VCaP (cell line): ENCODE measurements around the gene MAEA.

Experiments used
- H3K27ac ChIP-seq: fragments of 450-650 bp; 2 replicates; pipeline ENCODE4 v1.5.1; 2017
- CTCF ChIP-seq: fragments of 450-650 bp; conservative IDR thresholded peaks from 2 replicates; pipeline ENCODE4 v1.5.1; 2017; ENCODE audit warnings: mild to moderate bottlenecking, moderate library complexity

Gene MAEA

GRCh38 chr4:1374706-1375045 is 85.0 kb downstream of the MAEA start:
- no peak for TF ChIP-seq CTCF
- H3K27ac ChIP-seq, result no peak overlapping the region

- no peak overlapping the region for H3K27ac ChIP-seq
- TF ChIP-seq CTCF, result no peak
These were observed 85.5 kb downstream of the MAEA start for GRCh38 chr4:1375051-1375721.

- no peak overlapping the region for H3K27ac ChIP-seq
- no peak for TF ChIP-seq CTCF
These were observed 86.2 kb downstream of the MAEA start for GRCh38 chr4:1375761-1376322.

- no peak overlapping the region for H3K27ac ChIP-seq
- TF ChIP-seq CTCF, result no peak
These were observed 86.7 kb downstream of the MAEA start for GRCh38 chr4:1376391-1376840.

- no peak overlapping the region for H3K27ac ChIP-seq
- no peak for TF ChIP-seq CTCF
These were observed 87.3 kb downstream of the MAEA start for GRCh38 chr4:1376841-1377605.

- no peak overlapping the region for H3K27ac ChIP-seq
- TF ChIP-seq CTCF, result no peak
These were observed 88.0 kb downstream of the MAEA start for GRCh38 chr4:1377606-1378261.

- no peak for TF ChIP-seq CTCF
- H3K27ac ChIP-seq, result no peak overlapping the region
These were observed 89.0 kb downstream of the MAEA start for GRCh38 chr4:1378559-1379231.
